HG02642 (cell line): Measurements from ENCODE around the gene EDEM3.

Source experiments
- ATAC-seq: cut with Tn5 transposase; IDR thresholded peaks from one replicate; pipeline ENCODE4 v1.9.1; 2021; ENCODE audit warnings: mild to moderate bottlenecking; ENCODE audit not compliant: unreplicated experiment, poor library complexity

The EDEM3 gene

GRCh38 chr1:184745110-184745509 is 9.5 kb downstream of the EDEM3 start:
- no peak for ATAC-seq

- ATAC-seq: peak; percentile 39
Observed at GRCh38 chr1:184743062-184743756, 11.4 kb downstream of the EDEM3 start.

DNA sequence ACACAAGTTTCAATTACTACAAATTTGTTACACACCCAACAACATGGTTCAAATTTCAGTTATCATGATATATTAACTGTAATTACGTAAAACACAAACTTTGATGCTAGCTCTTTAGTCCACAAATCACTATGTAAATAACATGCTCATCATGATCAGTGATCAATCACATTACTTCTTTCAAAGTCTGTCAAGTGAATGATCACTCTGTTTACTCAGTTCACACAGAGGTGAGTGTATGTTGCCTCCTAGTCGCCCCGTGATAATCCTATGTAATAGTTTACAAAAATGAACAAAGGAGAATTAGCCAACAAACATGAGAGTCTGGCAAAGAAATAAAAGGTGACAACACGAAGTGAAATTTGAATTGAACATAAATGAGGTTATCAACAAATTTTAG is 14.3 kb downstream of the EDEM3 start:
- no peak for ATAC-seq

DNA sequence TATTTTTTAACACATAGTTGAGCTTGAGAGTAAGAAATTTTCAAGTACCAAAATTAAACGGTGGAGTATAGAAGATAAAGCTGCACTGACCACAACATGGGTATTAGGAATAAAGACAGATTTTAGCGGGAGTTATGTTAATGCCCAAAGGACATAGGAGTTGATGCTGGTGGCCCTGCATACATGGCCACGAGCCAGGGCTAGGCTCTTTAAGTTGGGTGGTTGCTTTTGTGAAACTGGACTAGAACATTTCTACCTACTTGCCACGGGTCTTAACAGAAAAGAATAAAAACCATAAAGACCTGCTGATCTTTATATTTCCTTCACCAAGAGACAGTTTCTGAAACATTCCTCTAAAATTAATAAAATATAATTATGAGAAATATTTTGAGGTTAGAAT is 14.9 kb downstream of the EDEM3 start:
- ATAC-seq: no peak

GRCh38 chr1:184739070-184739469 is 15.6 kb downstream of the EDEM3 start:
- no peak for ATAC-seq

- peak; percentile 63 for ATAC-seq
Observed at GRCh38 chr1:184734980-184735379, 19.7 kb downstream of the EDEM3 start.

DNA sequence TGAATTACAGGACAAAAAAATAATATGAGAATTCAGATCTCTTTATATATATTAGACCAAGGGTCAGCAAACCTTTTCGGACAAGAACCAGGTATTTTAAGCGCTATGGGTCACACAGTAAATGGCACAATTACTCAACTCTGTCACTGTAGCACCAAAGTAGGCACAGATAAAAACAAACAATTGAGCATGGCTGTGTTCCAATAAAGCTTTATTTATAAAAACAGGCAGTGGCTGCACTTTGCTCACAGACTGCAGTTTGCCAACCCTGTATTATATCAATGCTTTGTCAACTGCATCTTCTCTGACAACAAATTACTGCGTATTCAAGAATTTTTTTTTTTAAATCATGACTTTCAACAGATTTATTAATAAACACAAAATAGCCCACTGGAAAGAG is 29.8 kb downstream of the EDEM3 start:
- ATAC-seq: no peak

DNA sequence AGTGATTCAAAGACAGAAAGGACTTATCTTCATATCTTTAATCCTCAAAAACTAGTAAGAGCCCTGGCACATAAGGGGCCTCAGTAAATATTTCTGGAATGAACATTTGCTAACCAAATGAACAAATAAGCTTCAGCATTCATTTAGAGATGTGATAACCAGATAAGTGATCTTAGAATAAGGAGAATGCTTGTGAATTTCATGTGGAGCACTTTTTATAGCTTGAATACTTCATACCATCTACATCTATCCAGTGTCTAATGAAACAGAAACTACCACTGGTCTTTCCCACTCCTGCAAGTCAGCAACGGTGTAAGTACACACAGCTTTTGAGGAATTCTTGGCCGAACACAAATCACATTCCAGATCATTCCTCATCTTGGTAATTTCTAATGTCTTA is 38.5 kb downstream of the EDEM3 start:
- ATAC-seq: no peak

GRCh38 chr1:184709418-184709817 is 45.2 kb downstream of the EDEM3 start:
- ATAC-seq: no peak

GRCh38 chr1:184708084-184708676 is 46.5 kb downstream of the EDEM3 start:
- ATAC-seq: no peak

DNA sequence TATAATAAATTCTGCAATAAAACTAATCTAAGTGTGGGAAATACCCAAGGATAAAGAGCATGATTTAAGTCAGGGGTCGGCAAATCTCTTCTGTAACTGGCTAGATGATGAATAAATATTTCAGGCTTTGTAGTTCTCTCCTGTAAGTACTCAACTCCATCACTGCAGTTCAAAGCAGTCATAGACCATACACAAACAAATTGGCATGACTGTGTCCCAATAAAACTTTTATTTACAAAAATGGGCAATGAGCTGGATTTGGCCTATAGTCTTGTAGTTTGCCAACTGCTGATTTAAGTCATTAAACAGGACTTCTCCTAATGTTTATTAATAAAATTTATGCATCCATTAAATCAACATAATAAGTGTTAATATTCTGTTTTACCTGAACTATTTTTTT is 49.4 kb downstream of the EDEM3 start:
- no peak for ATAC-seq

DNA sequence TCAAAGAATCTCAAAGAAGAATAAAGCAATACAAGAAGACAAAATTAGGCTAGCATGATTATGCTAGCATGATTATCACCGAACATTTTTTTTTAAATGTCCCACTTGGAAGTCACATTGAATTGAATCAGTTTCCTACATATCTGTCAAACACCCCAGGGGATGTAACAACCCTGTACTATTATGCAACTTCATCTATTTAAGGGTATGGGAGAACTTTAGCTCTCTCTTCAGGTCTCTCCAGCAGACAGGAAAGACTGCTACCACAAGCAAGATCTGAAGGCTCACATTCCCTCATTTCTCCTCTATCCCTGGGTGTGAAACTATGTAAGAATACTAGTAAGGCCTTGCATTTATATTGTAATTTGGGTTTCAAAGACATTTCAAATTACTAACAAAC is 52.8 kb downstream of the EDEM3 start:
- ATAC-seq: no peak

GRCh38 chr1:184698969-184699368 is 55.7 kb downstream of the EDEM3 start:
- no peak for ATAC-seq

DNA sequence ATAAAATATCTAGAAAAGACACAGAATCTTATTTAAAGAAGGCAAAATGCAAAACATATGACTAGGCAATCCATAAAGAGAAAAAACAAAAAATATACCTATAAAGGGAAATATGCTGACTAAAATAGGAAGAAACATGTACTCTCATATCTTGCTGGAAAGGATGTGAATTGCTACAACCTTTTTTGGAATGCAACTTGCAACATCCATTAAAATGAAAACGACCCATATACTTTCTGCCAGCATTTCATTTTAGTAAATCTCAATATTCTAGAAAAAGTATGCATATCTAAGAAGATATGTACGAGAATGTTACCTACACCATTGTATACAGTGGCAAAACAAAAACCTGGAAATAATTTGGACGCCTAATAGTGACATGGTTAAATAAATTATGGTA is 56.6 kb downstream of the EDEM3 start:
- ATAC-seq: no peak

GRCh38 chr1:184696403-184696802 is 58.3 kb downstream of the EDEM3 start:
- no peak for ATAC-seq

DNA sequence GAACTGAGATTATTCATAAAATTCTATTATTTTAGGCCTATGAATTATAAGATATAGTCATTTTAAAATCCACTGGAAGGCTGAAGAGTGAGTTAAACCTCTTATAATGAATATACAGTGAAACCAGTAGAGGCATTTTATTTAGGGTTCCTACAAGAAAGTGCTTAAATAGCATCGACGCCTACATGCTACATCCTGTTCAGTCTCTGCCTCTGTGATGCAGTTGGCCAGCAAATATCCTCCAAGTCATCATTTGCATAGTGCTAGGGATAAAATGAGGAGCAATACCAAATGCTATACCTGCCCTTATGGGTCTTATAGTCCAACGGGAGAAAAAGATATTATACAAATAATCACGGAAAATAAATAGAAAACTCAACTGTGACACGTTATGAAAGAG is 59.6 kb downstream of the EDEM3 start:
- ATAC-seq: no peak

DNA sequence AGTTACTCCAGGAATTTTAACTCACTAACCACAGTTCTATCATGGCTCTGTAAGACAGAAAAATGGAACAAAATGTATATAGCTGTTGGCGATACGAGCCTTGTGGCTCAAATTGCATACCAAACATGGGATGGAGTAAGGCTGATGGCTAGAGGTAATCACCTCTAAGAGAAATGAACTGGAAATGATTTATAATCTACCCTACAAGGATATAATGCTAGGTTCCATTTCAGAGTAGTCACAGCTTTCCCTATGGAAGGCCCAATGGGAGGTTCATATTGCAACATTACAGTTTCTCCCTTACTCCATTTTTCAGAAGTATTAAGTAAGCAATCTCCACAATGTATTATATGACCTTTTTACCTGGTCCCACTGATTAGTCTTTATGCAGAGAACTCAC is 61.6 kb downstream of the EDEM3 start:
- ATAC-seq: no peak

DNA sequence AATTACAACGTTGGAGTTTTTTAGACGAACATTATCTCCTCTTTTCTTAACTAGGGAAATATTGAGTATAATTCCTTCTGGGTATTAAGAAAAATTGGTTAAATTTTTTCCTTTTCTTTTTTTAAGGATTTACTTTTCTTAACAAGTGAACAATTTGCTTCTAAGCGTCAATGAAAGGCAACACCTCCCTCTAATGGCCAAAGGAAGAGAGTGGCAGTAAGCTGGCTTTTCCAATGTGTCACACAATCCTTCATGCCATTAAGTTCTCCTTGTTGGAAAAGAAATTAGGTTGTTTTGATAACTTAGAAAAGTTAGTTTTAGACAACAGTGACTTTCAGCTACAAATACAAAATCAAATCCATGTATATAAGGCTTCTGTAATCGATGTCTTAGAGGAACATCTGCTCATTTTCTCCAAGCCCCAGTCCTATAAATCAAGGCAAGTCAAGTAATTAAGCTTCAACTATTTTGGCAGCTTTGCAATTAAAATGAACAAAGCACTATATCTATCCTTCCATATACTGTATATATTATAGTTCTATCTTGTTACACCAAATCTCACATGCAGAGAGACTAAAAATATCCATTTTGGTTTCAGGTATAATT is 62.8 kb downstream of the EDEM3 start:
- no peak for ATAC-seq

GRCh38 chr1:184686540-184686939 is 68.1 kb downstream of the EDEM3 start:
- no peak for ATAC-seq

DNA sequence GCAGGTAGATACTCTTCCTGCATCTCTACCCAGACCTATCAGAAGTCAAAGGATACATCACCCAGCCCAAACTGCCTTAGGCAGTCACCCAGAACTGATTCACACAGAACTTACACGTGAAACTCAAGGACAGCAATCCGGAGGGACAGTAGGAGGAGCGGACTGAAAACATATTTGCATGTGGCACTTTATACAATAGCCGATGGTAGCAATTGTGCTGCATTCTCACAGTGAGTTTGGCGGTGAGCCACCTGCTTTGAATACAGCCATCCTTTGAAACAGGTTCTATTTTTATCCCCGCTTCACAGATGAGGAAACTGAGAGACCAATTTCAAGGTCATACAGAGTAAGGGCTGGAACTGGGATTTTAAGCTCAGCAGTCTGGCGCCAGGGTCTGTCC is 69.5 kb downstream of the EDEM3 start:
- no peak for ATAC-seq

GRCh38 chr1:184684285-184685074 is 70.2 kb downstream of the EDEM3 start:
- no peak for ATAC-seq
